ENCODE measurements around the gene E2F4. TPM values are rescaled to one million over a fixed set of nuclear protein-coding genes. Genes with fewer than 3 reads are reported as not detected.

Gene E2F4
- total and polyA plus RNA-seq, 2 of the 13 experiments (the other 11 are each of a cell fraction or from before 2014, with no cell fraction given): 84.8 to 91.2 TPM

DNA sequence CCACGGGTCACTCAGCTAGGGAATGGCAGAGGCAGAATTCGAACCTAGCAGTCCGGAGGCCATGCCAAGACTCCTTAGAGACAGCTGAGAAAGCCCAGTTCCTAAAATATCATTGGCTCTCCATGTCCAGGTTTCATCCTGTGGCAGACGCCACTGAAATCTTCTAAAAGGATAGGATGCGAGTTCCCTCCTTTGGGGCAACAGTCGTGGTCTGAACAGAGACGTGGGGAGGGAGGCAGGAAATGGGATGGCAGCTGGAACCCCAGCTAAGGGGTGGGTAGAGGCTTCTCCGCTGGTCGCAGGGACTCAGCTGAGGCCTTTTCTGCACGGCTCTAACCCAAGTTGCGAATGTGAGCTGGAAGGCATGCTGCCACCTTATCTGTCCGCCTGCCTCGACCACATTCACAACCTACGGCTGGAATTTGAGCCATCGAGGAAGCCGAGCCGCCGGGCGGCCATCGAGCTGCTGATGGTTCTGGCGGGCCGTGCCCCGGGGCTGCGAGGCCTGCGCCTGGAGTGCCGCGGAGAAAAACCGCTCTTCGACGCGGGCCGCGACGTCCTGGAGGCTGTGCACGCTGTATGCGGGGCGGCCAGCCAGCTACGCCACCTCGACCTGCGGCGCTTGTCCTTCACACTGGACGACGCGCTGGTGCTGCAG, 29.3 kb upstream of the E2F4 start:
- Histone ChIP-seq H4K20me1 (ENCODE audit: insufficient read depth, low read length) (no peaks in the 10 kb centered on the region), H3K4me3 (replicated peaks in 1 of 3; ENCODE audit: insufficient read depth in 1 of 3, low read depth in 2 of 3, low read length in 3 of 3) (no peak overlapping the region), H3K9me3 (ENCODE audit: low read length) (no peaks in the 10 kb centered on the region), H3K79me2 (ENCODE audit: insufficient read depth, low read length) (no peaks in the 10 kb centered on the region), H3K27ac (ENCODE audit: extremely low read length, insufficient read depth, low read length) (no peak overlapping the region), H3K9ac (ENCODE audit: insufficient read depth, low read depth, low read length) (no peak overlapping the region), H2AFZ (ENCODE audit: low read length) (no peak overlapping the region), H3K4me2 (ENCODE audit: low read depth, low read length) (no peak overlapping the region), H3K4me1 (ENCODE audit: insufficient read depth, low read length) (peaks cover 47% of the 10 kb centered on the region), H3K27me3 (ENCODE audit: control insufficient read depth in 1 of 2, insufficient read depth in 2 of 2, low read length in 2 of 2) (peaks cover 9 to 27% of the 10 kb centered on the region in 2 experiments), H3K36me3 (replicated peaks in 1 of 2; ENCODE audit: control insufficient read depth in 1 of 2, insufficient read depth in 2 of 2, low read length in 2 of 2) (no peaks in the 10 kb centered on the region)
- ChIA-PET POLR2A (interaction anchor here (5.7 kb wide), 1 partner anchor 7 kb away, joined by 54 read pairs; the partner anchor contains the start of gene NOL3), CTCF (ENCODE audit: low intra/inter-chr PET ratio, low total read pairs) (no interaction called here)
- WGBS (ENCODE audit: low lambda C conversion rate): 93% methylated on average over 43 of the region's 44 CpGs
- DNase-seq (ENCODE audit: low spot score): no peak
- BruUV-seq (replicated peaks): no TSS peak
- no peak for ATAC-seq
- intact Hi-C loops (cut with micrococcal nuclease; ENCODE audit: unreplicated experiment): no loop called here
- FAIRE-seq: no peak
- in situ Hi-C loops (cut with HindIII; ENCODE audit: extremely low pct_ligation_motif_present, low pct_unique_long_range_greater_than_20kb): no loop called here
- TF ChIP-seq, protein P1, sequence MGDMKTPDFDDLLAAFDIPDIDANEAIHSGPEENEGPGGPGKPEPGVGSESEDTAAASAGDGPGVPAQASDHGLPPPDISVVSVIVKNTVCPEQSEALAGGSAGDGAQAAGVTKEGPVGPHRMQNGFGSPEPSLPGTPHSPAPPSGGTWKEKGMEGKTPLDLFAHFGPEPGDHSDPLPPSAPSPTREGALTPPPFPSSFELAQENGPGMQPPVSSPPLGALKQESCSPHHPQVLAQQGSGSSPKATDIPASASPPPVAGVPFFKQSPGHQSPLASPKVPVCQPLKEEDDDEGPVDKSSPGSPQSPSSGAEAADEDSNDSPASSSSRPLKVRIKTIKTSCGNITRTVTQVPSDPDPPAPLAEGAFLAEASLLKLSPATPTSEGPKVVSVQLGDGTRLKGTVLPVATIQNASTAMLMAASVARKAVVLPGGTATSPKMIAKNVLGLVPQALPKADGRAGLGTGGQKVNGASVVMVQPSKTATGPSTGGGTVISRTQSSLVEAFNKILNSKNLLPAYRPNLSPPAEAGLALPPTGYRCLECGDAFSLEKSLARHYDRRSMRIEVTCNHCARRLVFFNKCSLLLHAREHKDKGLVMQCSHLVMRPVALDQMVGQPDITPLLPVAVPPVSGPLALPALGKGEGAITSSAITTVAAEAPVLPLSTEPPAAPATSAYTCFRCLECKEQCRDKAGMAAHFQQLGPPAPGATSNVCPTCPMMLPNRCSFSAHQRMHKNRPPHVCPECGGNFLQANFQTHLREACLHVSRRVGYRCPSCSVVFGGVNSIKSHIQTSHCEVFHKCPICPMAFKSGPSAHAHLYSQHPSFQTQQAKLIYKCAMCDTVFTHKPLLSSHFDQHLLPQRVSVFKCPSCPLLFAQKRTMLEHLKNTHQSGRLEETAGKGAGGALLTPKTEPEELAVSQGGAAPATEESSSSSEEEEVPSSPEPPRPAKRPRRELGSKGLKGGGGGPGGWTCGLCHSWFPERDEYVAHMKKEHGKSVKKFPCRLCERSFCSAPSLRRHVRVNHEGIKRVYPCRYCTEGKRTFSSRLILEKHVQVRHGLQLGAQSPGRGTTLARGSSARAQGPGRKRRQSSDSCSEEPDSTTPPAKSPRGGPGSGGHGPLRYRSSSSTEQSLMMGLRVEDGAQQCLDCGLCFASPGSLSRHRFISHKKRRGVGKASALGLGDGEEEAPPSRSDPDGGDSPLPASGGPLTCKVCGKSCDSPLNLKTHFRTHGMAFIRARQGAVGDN (CRISPR knock-in tag; IDR thresholded peaks at IDR 0.05): 0 out of 2 replicates have a peak, but pooled peaks have one; percentile 7
- peak; percentile 91 for TF ChIP-seq RFX5 (IDR thresholded peaks at IDR 0.05; ENCODE audit: low read depth, low read length)
- TF ChIP-seq, protein P2, sequence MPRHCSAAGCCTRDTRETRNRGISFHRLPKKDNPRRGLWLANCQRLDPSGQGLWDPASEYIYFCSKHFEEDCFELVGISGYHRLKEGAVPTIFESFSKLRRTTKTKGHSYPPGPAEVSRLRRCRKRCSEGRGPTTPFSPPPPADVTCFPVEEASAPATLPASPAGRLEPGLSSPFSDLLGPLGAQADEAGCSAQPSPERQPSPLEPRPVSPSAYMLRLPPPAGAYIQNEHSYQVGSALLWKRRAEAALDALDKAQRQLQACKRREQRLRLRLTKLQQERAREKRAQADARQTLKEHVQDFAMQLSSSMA (CRISPR knock-in tag; IDR thresholded peaks at IDR 0.05): no peak
- TF ChIP-seq ZBTB38 (CRISPR knock-in tag; IDR thresholded peaks at IDR 0.05): peak; percentile 80
